Activated CD4-positive, alpha-beta T cell treated with anti-CD3 and anti-CD28 coated beads for 1 hour (primary cell): Measurements from ENCODE around the gene ICAM2.

Source experiments
- DNase-seq: peaks from one replicate; pipeline ENCODE4 v3.0.0-alpha.2; 2020

ICAM2 gene

DNA sequence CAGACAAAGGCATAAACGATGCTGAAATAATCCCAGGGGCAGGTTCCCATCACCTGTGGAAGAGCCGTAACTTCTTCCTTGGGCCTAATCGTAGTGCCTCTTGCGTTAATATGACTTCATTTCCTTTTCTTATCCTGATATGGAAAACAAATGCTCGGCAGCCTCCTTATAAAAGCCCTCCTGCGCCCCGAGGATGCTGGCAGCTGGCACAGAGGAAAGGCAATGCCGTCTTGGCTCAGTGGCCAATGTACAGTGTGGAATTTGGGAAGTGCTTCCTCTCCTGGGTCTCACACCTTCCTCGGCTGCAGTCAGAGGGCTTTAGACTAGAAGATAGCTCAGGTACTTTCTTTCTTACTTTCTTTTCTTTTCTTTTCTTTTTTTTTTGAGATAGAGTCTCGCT lies 51.2 kb downstream of the ICAM2 start:
- no peak for DNase-seq

DNA sequence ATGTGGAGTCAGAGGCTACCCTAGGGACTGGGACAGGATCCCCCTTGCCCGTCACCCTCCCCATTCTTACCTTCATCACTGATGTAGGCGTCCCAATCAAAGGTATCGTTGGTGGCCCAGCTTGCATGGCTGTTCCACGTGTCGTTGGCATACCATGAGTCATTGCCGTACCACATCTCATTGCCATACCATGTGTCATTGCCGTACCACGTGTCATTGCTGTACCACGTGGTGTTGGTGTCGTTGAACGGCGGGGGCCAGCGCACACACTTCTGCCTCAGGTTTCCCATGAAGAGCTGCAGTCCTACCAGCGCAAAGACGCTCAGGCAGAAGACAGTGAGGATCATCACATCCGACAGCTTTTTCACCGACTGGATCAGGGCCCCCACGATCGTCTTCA lies 52.5 kb downstream of the ICAM2 start:
- DNase-seq, result no peak

DNA sequence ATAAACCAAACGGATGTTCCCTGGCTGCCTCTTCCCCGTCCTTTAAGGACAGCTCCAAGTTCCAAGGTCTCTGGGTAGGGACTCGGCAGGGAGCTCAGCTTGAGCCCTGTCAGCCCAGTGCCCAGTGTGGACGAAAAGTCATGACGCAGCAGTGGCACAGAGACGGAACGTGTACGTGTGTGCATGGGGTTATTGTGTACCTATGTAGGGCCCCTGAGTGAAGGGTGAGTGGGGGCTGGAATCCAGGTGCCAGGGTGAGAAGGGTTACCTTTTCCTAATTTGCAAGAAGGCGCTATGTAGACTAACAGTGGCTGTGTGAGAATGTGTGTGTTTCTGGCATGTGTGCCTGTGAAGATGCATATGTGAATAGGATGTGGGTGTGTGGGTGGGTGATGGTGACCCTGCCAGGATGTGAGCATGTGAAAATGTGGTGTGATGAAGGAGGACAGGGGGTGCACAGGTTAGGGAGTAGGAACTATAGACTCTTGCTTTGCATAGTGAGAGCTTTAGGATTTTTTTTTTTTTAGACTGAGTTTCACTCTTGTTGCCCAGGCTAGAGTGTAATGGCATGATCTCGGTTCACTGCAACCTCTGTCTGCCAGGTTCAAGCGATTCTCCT lies 53.7 kb downstream of the ICAM2 start:
- DNase-seq, result no peak

DNA sequence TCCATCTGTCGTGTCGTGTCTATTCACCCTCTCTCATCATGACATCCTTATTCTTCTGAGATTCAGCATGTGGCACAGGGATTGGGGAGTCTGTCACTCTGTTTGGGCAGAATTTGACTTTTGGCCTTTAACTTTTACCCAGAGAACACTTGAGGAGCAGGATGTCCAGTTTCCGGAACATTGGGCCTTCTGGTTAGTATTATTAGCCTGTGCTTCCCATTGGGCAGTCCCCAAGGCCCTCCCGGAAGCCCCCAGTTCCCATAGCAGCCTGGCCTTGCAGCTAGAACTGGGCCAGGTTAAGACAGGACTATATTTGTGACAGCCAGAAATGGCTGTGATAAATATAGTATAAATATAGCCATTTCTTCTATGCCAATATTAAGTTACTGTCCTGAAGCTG lies 57.3 kb downstream of the ICAM2 start:
- DNase-seq, result no peak

DNA sequence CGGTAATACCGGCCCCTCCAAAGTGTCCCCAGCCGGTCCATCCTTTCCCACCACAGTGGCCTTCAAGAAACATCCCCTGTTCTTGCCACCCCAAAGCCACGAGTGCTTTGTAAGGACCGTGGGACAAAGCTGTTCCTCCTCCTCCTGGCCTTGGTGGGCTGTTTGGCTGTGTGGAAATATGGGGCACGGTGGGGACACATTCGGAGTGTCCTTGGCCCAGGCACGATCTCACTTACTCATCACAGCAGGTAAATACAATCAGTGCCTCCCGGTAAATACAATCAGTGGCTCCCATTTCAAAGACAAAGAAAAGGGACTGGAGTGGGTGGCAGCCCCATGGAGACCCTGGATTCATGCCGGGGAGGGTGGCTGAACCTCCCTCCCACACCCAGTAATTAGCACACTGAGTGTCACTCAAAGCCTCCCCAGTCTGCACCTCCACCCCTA lies 58.1 kb downstream of the ICAM2 start:
- DNase-seq, result no peak

DNA sequence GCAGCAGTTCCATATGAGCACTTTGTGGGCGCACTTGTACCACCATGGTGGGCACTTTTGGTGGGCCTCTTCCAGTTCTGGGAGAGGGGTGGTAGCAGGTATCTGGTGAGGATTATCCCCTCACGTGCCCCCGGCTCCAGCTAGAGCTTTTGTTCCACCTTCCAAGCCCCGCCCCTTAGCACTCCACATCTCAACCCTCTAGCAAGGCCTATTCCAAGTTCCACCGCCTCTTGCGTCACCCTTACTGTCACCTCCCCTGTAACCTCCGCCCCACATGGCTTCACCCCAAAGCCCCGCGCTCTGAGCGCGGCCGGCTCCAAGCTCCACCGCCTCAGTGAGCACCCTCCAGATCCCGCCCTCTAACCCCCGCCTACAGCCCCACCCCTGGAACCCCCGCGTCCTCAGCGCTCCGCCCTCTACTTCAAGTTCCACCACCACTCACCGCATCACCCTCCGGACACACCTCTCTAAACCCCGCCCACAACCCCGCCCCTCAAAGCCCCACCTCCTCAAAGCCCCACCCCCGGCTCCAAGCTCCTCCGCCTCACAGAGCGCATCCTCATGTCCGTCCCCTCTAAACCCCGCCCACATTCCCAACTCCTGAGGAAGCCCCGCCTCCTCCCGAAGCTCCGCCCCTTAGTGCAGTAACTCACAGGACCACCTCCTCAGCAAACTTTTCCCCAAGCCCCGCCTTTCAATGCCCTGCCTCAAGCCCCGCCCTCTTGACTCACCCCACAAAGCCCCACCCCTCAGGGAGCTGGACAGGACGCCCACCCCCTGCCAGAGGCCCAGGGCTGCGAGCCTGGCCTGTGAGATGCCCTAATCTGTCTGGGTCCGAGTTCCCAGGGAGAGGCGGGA lies 58.8 kb downstream of the ICAM2 start:
- DNase-seq, result no peak

DNA sequence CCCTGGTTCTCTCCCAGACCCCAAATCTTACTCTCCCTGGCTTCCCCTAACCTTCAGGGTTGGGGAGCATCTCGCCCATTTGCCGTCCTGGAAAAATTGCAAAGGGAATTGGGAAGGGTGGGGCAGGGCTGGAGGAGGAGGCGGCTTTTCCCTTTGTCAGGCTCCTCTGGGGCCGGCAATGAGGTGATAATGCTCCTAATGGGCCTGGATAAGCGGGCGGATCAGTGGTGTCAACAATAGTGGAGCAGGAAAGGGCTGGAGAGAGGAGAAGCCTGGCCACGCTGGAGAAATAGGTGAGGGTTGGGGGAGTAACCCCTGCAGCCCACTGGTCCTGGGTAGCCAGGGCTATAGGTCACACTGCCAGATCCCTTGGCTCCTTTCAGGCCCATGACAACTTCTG lies 60.0 kb downstream of the ICAM2 start:
- no peak for DNase-seq

- no peak for DNase-seq
These were observed 60.4 kb downstream of the ICAM2 start for GRCh38 chr17:63960006-63960405.

- no peak for DNase-seq
These were observed 64.0 kb downstream of the ICAM2 start for GRCh38 chr17:63956296-63956920.

GRCh38 chr17:63955791-63956190 lies 64.6 kb downstream of the ICAM2 start:
- DNase-seq, result no peak

GRCh38 chr17:63955232-63955631 lies 65.2 kb downstream of the ICAM2 start:
- no peak for DNase-seq

DNA sequence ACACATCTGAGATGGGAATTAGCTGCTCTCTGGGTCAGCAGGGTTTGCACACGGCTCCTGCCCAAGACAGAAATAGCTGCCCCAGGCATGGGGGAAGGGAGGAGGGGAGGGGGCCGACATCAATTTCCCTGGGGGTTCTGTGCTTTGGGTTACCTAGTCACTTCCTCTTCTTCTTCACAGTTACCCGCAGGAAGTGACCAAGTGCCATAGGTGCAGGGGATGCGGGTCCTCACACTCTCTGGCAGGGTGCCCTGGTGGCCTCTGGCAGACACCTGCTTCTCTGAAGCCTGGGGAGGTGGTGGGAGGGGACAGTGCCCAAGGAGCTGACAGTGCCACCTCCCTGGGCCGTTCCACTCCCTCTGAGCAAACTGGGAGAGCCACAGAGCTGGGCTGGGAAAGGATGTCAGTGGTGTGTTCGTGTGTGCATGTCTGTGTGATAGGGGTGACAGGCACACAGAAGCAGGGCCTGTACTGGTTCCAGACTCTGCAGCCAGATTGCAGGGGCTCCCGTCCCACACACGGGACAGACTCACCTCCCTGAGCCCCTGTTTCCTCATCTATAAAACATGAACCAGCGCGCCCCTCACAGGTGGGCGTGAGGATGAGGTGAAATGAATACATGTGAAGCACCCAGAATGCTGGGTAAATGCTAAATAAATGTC lies 65.9 kb downstream of the ICAM2 start:
- DNase-seq, result no peak
